NB4 (cell line): ENCODE results near the gene ZIM2.

Source experiments
- CTCF ChIP-seq: IDR thresholded peaks from one replicate; pipeline ENCODE4 v1.5.1; 2012; ENCODE audit warnings: low read depth, low read length
- MAX ChIP-seq: IDR thresholded peaks from 2 replicates; pipeline ENCODE4 v1.6.1; 2011; ENCODE audit warnings: low read depth, low read length
- POLR2A ChIP-seq: IDR thresholded peaks from 2 replicates; pipeline ENCODE4 v1.6.1; 2011; ENCODE audit warnings: mild to moderate bottlenecking; ENCODE audit not compliant: insufficient read length; ENCODE audit errors: extremely low read depth

GRCh38 chr19:56837004-56837403, 3.5 kb downstream of the ZIM2 start:
- no peak for TF ChIP-seq POLR2A
- no peak for TF ChIP-seq MAX
- no peak for TF ChIP-seq CTCF
